Measurements from ENCODE around the gene TOM1.
A peak's percentile ranks its signal among the peaks of the same experiment; 100 is the strongest.

TOM1 gene

GRCh38 chr22:35346596-35347220 lies 47.0 kb downstream of the TOM1 start:
- Histone ChIP-seq H3K9ac (no peak overlapping the region), H2AFZ (ENCODE audit: low read depth) (no peak overlapping the region), H3K4me3 (IDR thresholded peaks at IDR 0.05; ENCODE audit: insufficient read depth, low read depth, low read length) (no peak overlapping the region), H3K27ac (no peak overlapping the region), H3K4me2 (peak overlapping the region; percentile 89; the same call in 1 of the 2 replicates), H3K36me3 (ENCODE audit: insufficient read depth) (no peaks in the 10 kb centered on the region), H4K20me1 (ENCODE audit: insufficient read depth) (no peaks in the 10 kb centered on the region), H3K4me1 (ENCODE audit: low read depth, poor library complexity, severe bottlenecking) (peaks cover 52% of the 10 kb centered on the region), H3K79me2 (ENCODE audit: insufficient read depth, low read depth) (no peaks in the 10 kb centered on the region), H3K27me3 (ENCODE audit: insufficient read depth, low read depth) (no peaks in the 10 kb centered on the region)
- TF ChIP-seq CTCF (conservative IDR thresholded peaks at IDR 0.05; ENCODE audit: low read depth, low read length), result no peak

- Histone ChIP-seq H3K79me2 (ENCODE audit: insufficient read depth, low read depth) (no peaks in the 10 kb centered on the region), H3K4me3 (IDR thresholded peaks at IDR 0.05; ENCODE audit: insufficient read depth, low read depth, low read length) (no peak overlapping the region), H3K27ac (no peak overlapping the region), H3K27me3 (ENCODE audit: insufficient read depth, low read depth) (no peaks in the 10 kb centered on the region), H3K36me3 (ENCODE audit: insufficient read depth) (no peaks in the 10 kb centered on the region), H3K9ac (no peak overlapping the region), H3K4me1 (ENCODE audit: low read depth, poor library complexity, severe bottlenecking) (peaks cover 52% of the 10 kb centered on the region), H3K4me2 (no peak overlapping the region), H2AFZ (ENCODE audit: low read depth) (no peak overlapping the region), H4K20me1 (ENCODE audit: insufficient read depth) (no peaks in the 10 kb centered on the region)
- no peak for TF ChIP-seq CTCF (conservative IDR thresholded peaks at IDR 0.05; ENCODE audit: low read depth, low read length)
Measured at GRCh38 chr22:35347462-35347861, 47.8 kb downstream of the TOM1 start.

GRCh38 chr22:35348026-35348590 lies 48.4 kb downstream of the TOM1 start:
- TF ChIP-seq CTCF (conservative IDR thresholded peaks at IDR 0.05; ENCODE audit: low read depth, low read length), result no peak
- no peaks in the 10 kb centered on the region for H4K20me1 ChIP-seq (ENCODE audit: insufficient read depth)
- H3K4me2 ChIP-seq, result no peak overlapping the region
- H3K79me2 ChIP-seq (ENCODE audit: insufficient read depth, low read depth), result no peaks in the 10 kb centered on the region
- H3K27me3 ChIP-seq (ENCODE audit: insufficient read depth, low read depth), result no peaks in the 10 kb centered on the region
- no peaks in the 10 kb centered on the region for H3K36me3 ChIP-seq (ENCODE audit: insufficient read depth)
- no peak overlapping the region for H2AFZ ChIP-seq (ENCODE audit: low read depth)
- H3K9ac ChIP-seq, result no peak overlapping the region
- peaks cover 51% of the 10 kb centered on the region for H3K4me1 ChIP-seq (ENCODE audit: low read depth, poor library complexity, severe bottlenecking)
- no peak overlapping the region for H3K27ac ChIP-seq
- H3K4me3 ChIP-seq (IDR thresholded peaks at IDR 0.05; ENCODE audit: insufficient read depth, low read depth, low read length), result no peak overlapping the region

GRCh38 chr22:35348703-35349102 lies 49.0 kb downstream of the TOM1 start:
- Histone ChIP-seq H3K27ac (no peak overlapping the region), H3K36me3 (ENCODE audit: insufficient read depth) (no peaks in the 10 kb centered on the region), H3K4me2 (no peak overlapping the region), H3K4me3 (IDR thresholded peaks at IDR 0.05; ENCODE audit: insufficient read depth, low read depth, low read length) (no peak overlapping the region), H3K4me1 (ENCODE audit: low read depth, poor library complexity, severe bottlenecking) (peaks cover 45% of the 10 kb centered on the region), H3K9ac (no peak overlapping the region), H2AFZ (ENCODE audit: low read depth) (no peak overlapping the region), H3K79me2 (ENCODE audit: insufficient read depth, low read depth) (no peaks in the 10 kb centered on the region), H4K20me1 (ENCODE audit: insufficient read depth) (no peaks in the 10 kb centered on the region), H3K27me3 (ENCODE audit: insufficient read depth, low read depth) (no peaks in the 10 kb centered on the region)
- no peak for TF ChIP-seq CTCF (conservative IDR thresholded peaks at IDR 0.05; ENCODE audit: low read depth, low read length)
